Raji (cell line): ENCODE results near the gene FBXO9.

Experiments used
- POLR2A ChIP-seq: IDR thresholded peaks from 2 replicates; pipeline ENCODE4 v1.6.1; 2011; ENCODE audit warnings: low read depth, low read length, control low read depth; ENCODE audit not compliant: insufficient read depth

The FBXO9 gene

DNA sequence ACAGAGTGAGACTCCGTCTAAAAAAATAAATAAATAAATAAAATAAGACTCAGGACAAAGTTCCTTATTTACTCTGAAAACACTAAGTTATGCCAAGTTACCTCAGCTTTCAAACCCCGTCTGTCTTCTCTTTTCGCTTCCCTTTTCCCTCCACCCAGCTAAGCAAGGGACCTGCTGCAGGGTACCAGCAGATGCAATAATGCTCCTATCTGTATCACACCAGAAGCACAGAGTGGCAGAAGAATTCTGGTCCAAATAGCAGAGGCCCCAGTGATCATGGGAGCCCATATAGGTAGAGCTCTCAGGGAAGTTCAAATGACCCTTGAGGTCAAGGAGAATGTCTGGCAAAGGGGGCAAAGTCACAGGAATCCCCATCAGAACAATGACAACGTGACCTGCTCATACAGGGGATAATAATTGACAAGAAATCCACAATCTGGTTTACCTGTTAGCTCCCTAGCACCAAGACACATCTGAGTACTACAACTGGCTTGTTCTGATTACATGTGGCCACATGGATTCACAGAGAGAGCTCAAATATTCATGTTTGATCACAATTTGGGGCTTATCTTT is 74.7 kb downstream of the FBXO9 start:
- TF ChIP-seq POLR2A, result no peak

DNA sequence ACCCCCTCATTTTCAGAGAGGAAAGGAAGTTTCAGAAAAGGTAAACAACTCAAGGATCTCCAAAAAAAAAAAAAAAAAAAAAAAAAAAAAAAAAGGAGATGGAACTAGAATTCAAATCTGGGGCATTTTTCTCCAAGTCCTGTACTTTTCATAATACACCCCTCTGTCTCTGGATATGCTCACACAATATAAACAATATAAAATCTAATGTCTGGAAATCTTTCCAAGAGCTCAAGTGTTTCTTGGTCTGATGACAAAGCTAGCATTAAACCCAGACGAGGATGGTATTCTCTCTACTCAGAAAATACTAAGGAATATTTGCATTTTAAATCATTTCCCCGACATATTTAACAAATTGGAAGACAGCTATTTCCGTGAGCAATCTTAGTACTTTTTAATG is 77.6 kb downstream of the FBXO9 start:
- no peak for TF ChIP-seq POLR2A

DNA sequence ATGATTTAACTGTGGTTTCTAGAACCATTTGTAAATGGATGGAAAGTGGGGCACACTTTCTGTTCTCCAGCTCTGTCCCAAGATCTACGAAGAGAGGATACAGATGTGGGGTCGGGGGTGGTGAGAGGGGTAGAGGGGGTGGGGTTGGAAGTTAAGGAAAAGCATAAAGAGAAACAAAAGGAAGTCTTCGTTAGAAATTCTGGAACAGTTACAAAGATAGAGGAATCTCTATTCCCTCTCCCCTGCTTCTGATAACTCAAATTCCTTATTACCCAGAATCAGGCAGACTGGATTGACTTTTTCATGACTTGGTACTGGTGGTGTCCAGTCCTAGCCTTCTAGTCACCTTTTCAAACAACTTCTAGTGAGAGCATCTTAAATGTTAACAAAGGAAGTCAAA is 78.5 kb downstream of the FBXO9 start:
- no peak for TF ChIP-seq POLR2A

DNA sequence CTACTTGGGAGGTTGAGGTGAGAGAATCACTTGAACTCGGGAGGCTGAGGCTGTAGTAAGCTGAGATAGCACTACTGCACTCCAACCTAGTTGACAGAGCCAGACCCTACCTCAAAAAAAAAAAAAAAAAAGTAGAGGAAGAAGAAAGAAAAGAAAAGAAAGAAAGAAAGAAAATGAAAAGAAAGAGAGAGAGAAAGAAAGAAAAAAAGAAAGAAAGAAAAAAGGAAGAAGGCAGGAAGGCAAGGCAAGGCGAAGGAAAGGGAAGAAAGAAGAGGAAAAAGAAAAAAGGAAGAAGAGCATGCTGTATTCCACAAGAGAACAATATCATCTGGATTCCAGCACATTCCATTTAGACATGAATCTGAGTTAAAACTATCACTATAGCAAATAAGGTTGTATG is 79.6 kb downstream of the FBXO9 start:
- TF ChIP-seq POLR2A, result no peak

DNA sequence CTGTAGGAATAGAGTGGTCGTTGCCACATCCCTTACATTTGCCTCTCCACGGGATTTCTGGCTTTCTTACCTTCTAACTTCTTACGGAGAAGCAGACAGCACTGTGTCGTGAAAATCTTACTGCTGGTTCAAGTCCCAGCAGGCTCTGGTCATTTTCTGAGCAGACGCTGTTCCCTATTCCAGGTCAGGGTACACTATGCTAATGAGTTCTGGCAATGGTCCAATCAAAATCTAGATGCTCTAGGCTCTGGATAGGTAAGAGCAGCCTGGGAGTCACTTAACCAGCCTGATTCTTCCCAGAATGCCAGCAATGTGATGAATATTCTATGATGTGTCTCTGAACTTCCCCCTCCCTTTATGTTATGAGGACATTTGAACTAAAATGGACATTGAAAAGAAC is 83.5 kb downstream of the FBXO9 start, which contains the start of gene GCM1:
GCM1 (minus strand) TSS at position 158 of the 400 bp plus-strand sequence. CDS start 3,209 bp downstream, outside the sequence.
- TF ChIP-seq POLR2A, result no peak
